Right cardiac atrium (tissue), 5 donors: ENCODE results near the gene ZNF705A. TPM values are rescaled to one million over a fixed set of nuclear protein-coding genes. Genes with fewer than 3 reads are reported as not detected.
"Not testable (repeated sequence)": the region's sequence is repeated elsewhere in the genome, so short reads cannot be mapped to it uniquely, and the experiment has no call there.

Source experiments
- ATAC-seq, 2 donors: fragments of 200-7000 bp; cut with Tn5 transposase; one replicate each; pipeline versions ENCODE4 v1.8.0 to v1.9.1; 2020; ENCODE audit warnings: moderate library complexity in 2 of 2, mild to moderate bottlenecking in 1 of 2
- DNase-seq, 3 donors: peaks; one replicate each; pipeline ENCODE4 v3.0.0-alpha.2; 2020
- H3K27ac ChIP-seq: one replicate; pipeline ENCODE4 v1.5.1; 2013; ENCODE audit warnings: mild to moderate bottlenecking, low read length, control low read depth, moderate library complexity
- H3K27me3 ChIP-seq: one replicate; pipeline ENCODE4 v1.6.1; 2013; ENCODE audit not compliant: control insufficient read depth, insufficient read depth
- H3K4me1 ChIP-seq: one replicate; pipeline ENCODE4 v1.6.1; 2013; ENCODE audit warnings: low read length; ENCODE audit not compliant: control insufficient read depth, insufficient read depth
- H3K4me3 ChIP-seq: one replicate; pipeline ENCODE4 v1.5.1; 2013; ENCODE audit warnings: low read length, control low read depth
- H3K9me3 ChIP-seq: one replicate; pipeline ENCODE4 v1.6.1; 2013; ENCODE audit warnings: low read length; ENCODE audit not compliant: control insufficient read depth
- WGBS: extraction: QIAGEN DNeasy Blood & Tissue Kit; methylation state at CpG from one replicate; pipeline ENCODE4 v1.1.7; 2013; 5-methylcytosine and 5-hydroxymethylcytosine counted together
- intact Hi-C, 4 donors: fragments of 100-400 bp; cut with DNase I; formaldehyde crosslinking; loops; one replicate each; pipeline versions ENCODE4 v1.11.0 to v1.14.0; 2022 to 2023
- polyA plus RNA-seq: library from polyadenylated mRNA; stranded (reverse); fragments of 200-250 nt; gene quantifications from one replicate; pipeline ENCODE4 v1.2.3, GENCODE V29; 2013
- total RNA-seq, 4 donors: library from RNA; stranded (reverse); fragmentation: NEBNext Ultra II Directional; extraction: Animal tissue kit (Norgen Biotek cat#: 25700); gene quantifications; one replicate each; pipeline ENCODE4 v1.2.1, GENCODE V29; 2021
- donor health status: healthy with polysubstance abuse.
- donor health status: DM: no; HTN: yes; CAD: no.
- donor health status: DM: no; HTN: no; CAD: no.
- donor health status: DM: no; HTN: yes; CAD: no; lungs with severe emphysema.
- donor health status: DM: yes; HTN: yes; CAD: no.

ZNF705A gene
- total and polyA plus RNA-seq, 5 donors = not detected

- no peaks in the 10 kb centered on the region for H3K27me3 ChIP-seq
- intact Hi-C loops = no loop called here
- peak; percentile 76 to 91 (median 87) for DNase-seq
- H3K9me3 ChIP-seq = no peaks in the 10 kb centered on the region
- H3K4me1 ChIP-seq = no peaks in the 10 kb centered on the region
- H3K27ac ChIP-seq = no peak overlapping the region
- WGBS = 38% methylated on average over 19 of the region's 19 CpGs
- H3K4me3 ChIP-seq = no peak overlapping the region
- ATAC-seq = peak; percentile 95 to 97
Observed at GRCh38 chr12:8145754-8146441, 10.9 kb upstream of the ZNF705A start.

- 39% methylated on average over 4 of the region's 4 CpGs for WGBS
- H3K27ac ChIP-seq = no peak overlapping the region
Observed at GRCh38 chr12:8146442-8146771, 10.4 kb upstream of the ZNF705A start.

GRCh38 chr12:8154526-8154925 is 2.3 kb upstream of the ZNF705A start:
- intact Hi-C loops = no loop called here
- ATAC-seq = no peak
- Histone ChIP-seq H3K4me1 (no peaks in the 10 kb centered on the region), H3K4me3 (no peak overlapping the region), H3K9me3 (no peaks in the 10 kb centered on the region), H3K27me3 (no peaks in the 10 kb centered on the region), H3K27ac (no peak overlapping the region)
- no peak for DNase-seq

More at GRCh38 chr12:8146442-8146771, 10.4 kb upstream of the ZNF705A start:
- Histone ChIP-seq H3K4me1 (no peaks in the 10 kb centered on the region), H3K9me3 (no peaks in the 10 kb centered on the region), H3K27me3 (no peaks in the 10 kb centered on the region), H3K4me3 (no peak overlapping the region)
- ATAC-seq (no peak), DNase-seq (no peak)
- intact Hi-C loops = no loop called here

- WGBS = 95% methylated on average over 2 of the region's 2 CpGs
- no peak for ATAC-seq
- Histone ChIP-seq H3K4me1 (no peaks in the 10 kb centered on the region), H3K4me3 (no peak overlapping the region), H3K27me3 (no peaks in the 10 kb centered on the region), H3K27ac (no peak overlapping the region), H3K9me3 (no peaks in the 10 kb centered on the region)
- DNase-seq = no peak
- intact Hi-C loops = no loop called here
Observed at GRCh38 chr12:8156416-8156815, 399 bp upstream of the ZNF705A start.

- H3K27me3 ChIP-seq = no peaks in the 10 kb centered on the region
- H3K4me1 ChIP-seq = no peaks in the 10 kb centered on the region
- intact Hi-C loops = no loop called here
- H3K9me3 ChIP-seq = no peaks in the 10 kb centered on the region
- no peak for DNase-seq
- ATAC-seq = no peak
- no peak overlapping the region for H3K27ac ChIP-seq
- H3K4me3 ChIP-seq = no peak overlapping the region
Observed at GRCh38 chr12:8157484-8158198, 826 bp downstream of the ZNF705A start.

- DNase-seq, H3K27ac ChIP-seq, H3K9me3 ChIP-seq, H3K27me3 ChIP-seq, H3K4me1 ChIP-seq, H3K4me3 ChIP-seq, ATAC-seq, intact Hi-C loops: not testable (repeated sequence)
- WGBS = 78% methylated on average over 2 of the region's 2 CpGs
Observed at GRCh38 chr12:8172911-8173310, 16.1 kb downstream of the ZNF705A start.

GRCh38 chr12:8179989-8180585 is 23.3 kb downstream of the ZNF705A start:
- H3K27me3 ChIP-seq, intact Hi-C loops, ATAC-seq, H3K9me3 ChIP-seq, H3K4me1 ChIP-seq: not testable (repeated sequence)
- peak overlapping the region; percentile 51 for H3K27ac ChIP-seq
- peak overlapping the region; percentile 59 for H3K4me3 ChIP-seq
- WGBS = 0% methylated on average over 41 of the region's 43 CpGs
- peak; percentile 76 to 89 (median 86) for DNase-seq

GRCh38 chr12:8181271-8181670 is 24.5 kb downstream of the ZNF705A start:
- H3K4me3 ChIP-seq, ATAC-seq, intact Hi-C loops, H3K27me3 ChIP-seq, H3K9me3 ChIP-seq, H3K27ac ChIP-seq, H3K4me1 ChIP-seq, DNase-seq: not testable (repeated sequence)

- 98% methylated on average over 7 of the region's 7 CpGs for WGBS
- H3K27ac ChIP-seq, DNase-seq, ATAC-seq, H3K27me3 ChIP-seq, H3K9me3 ChIP-seq, intact Hi-C loops, H3K4me3 ChIP-seq, H3K4me1 ChIP-seq: not testable (repeated sequence)
Observed at GRCh38 chr12:8182923-8183322, 26.1 kb downstream of the ZNF705A start.

- ATAC-seq, H3K9me3 ChIP-seq, H3K27ac ChIP-seq, DNase-seq, H3K4me1 ChIP-seq, H3K4me3 ChIP-seq, H3K27me3 ChIP-seq, intact Hi-C loops: not testable (repeated sequence)
- 98% methylated on average over 22 of the region's 23 CpGs for WGBS
Observed at GRCh38 chr12:8183346-8183745, 26.5 kb downstream of the ZNF705A start.

GRCh38 chr12:8184206-8184605 is 27.4 kb downstream of the ZNF705A start:
- intact Hi-C loops, H3K4me1 ChIP-seq, H3K9me3 ChIP-seq, ATAC-seq, H3K27ac ChIP-seq, H3K27me3 ChIP-seq, H3K4me3 ChIP-seq: not testable (repeated sequence)
- 94% methylated on average over 21 of the region's 28 CpGs for WGBS
- peak in 1 of 3 donors; percentile 67 for DNase-seq
